PFSK-1 (cell line): ENCODE results near the gene NCOR2.

Source experiments
- FOXP2 ChIP-seq: optimal IDR thresholded peaks from 2 replicates; pipeline ENCODE3; 2011; ENCODE audit warnings: borderline replicate concordance, control low read depth, inconsistent platforms; ENCODE audit not compliant: insufficient read depth; ENCODE audit errors: extremely low read length, extremely low read depth
- POLR2AphosphoS5 ChIP-seq: IDR thresholded peaks from 2 replicates; pipeline ENCODE4 v1.6.1; 2012; ENCODE audit warnings: low read depth, mild to moderate bottlenecking, control low read depth, low read length, moderate library complexity
- REST ChIP-seq, 2 experiments: IDR thresholded peaks; 2 replicates each; pipeline versions ENCODE4 v1.6.1 to v1.8.0; 2011 to 2012; ENCODE audit warnings: low read depth in 2 of 2, low read length in 2 of 2, control low read depth in 1 of 2, inconsistent platforms in 1 of 2, mild to moderate bottlenecking in 1 of 2, moderate library complexity in 1 of 2; ENCODE audit not compliant: insufficient read depth in 1 of 2
- SIN3A ChIP-seq: IDR thresholded peaks from 2 replicates; pipeline ENCODE4 v1.6.1; 2012; ENCODE audit warnings: mild to moderate bottlenecking, low read length, moderate library complexity, borderline replicate concordance; ENCODE audit not compliant: insufficient read depth
- TAF1 ChIP-seq: IDR thresholded peaks from 2 replicates; pipeline ENCODE4 v1.6.1; 2012; ENCODE audit warnings: low read length, control low read depth, borderline replicate concordance; ENCODE audit not compliant: insufficient read depth

- TF ChIP-seq POLR2AphosphoS5: no peak
- TF ChIP-seq SIN3A: no peak
- TF ChIP-seq REST (IDR thresholded peaks at IDR 0.05; ENCODE audit: insufficient read depth in 1 of 2, low read depth in 2 of 2, low read length in 2 of 2): no peak
- TF ChIP-seq TAF1: no peak
- no peak for TF ChIP-seq FOXP2
These were observed 18.5 kb downstream of the NCOR2 start for GRCh38 chr12:124548854-124549378.
